GM21390 (cell line): ENCODE data around the gene ZNF436.

Experiments used
- ATAC-seq: cut with Tn5 transposase; IDR thresholded peaks from one replicate; pipeline ENCODE4 v1.9.1; 2021; ENCODE audit not compliant: unreplicated experiment

Gene ZNF436

GRCh38 chr1:23367791-23368561 is 1.7 kb downstream of the ZNF436 start:
- peak; percentile 87 for ATAC-seq

- ATAC-seq = no peak
Measured at GRCh38 chr1:23367451-23367790, 2.2 kb downstream of the ZNF436 start.

DNA sequence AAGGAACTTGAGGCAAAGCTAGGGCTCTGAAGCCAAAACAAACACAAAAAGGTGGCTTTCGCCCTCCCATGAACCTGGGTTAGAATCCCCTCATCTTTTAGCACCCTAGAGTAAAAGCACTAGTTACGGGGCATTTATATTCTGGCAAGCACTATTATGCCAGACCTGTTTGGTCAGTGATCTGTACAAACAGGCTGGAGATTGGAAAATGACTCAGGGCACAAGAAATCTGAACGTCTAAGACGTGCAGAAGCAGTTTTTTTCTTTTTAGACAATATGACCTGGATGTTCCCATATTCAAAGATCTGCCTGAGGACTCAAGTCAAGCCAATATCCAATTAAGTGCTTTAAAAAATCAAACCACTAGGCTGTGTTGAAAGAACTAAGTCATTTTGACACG is 3.0 kb downstream of the ZNF436 start:
- ATAC-seq = no peak

DNA sequence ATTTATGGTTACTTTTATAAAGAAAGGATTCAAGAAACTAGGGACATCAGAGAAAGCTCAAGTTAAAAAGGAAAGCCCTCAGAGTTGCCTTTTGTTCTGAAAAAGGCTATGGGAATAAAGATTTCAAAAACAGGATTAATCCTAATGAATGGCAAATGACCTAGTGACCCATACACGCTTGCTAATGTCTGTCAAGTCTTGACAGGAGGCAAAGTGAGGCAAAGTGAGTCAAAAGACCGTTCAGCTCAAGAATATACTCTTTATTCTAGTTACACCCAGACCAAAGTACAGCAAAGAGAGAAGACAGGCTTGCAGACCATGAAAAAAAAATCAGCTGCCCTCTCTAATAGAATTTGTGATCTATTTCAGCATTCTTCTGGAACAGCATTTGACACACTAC is 3.5 kb downstream of the ZNF436 start:
- ATAC-seq = no peak

GRCh38 chr1:23362218-23362713 is 7.4 kb downstream of the ZNF436 start:
- ATAC-seq = no peak

- ATAC-seq = no peak
Measured at GRCh38 chr1:23358310-23358875, 11.2 kb downstream of the ZNF436 start.

DNA sequence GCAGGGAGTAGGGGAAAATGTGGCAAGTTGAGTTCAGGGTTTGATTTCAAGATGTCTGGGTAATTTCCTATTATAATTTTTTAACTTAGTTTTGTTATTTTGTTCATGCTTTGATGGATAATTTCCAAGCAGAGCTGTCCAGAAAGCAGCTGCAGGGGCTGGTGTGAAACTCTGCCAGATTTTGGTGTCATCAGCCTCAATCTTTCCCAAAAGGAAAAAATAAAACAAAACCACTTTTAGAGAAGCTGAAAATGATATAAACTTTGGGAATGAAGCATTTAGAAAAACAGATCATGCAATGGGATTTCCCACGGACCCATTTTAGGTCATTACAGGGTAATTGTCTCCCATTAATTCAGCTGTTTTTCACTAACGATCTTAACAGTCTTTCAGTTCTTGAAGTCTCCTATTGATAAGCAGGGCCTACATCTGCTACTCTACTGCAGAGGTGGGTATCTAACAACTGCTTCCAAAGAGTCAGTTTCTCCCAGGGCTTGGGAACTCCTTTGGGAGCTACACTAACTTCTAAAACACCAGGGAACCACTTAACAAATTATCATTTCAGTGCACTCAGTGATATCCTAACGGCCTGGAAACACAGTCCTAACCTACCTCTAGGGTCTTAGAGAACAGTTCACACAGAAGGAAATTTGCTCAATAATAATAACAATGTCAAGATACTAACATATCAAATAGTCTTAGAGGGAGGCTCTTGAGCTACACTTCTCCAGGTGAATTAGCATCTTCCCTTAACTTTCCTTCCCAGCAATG is 12.3 kb downstream of the ZNF436 start:
- ATAC-seq = no peak

GRCh38 chr1:23356471-23357137 is 13.0 kb downstream of the ZNF436 start:
- ATAC-seq = no peak

GRCh38 chr1:23354245-23354644 is 15.4 kb downstream of the ZNF436 start:
- no peak for ATAC-seq

DNA sequence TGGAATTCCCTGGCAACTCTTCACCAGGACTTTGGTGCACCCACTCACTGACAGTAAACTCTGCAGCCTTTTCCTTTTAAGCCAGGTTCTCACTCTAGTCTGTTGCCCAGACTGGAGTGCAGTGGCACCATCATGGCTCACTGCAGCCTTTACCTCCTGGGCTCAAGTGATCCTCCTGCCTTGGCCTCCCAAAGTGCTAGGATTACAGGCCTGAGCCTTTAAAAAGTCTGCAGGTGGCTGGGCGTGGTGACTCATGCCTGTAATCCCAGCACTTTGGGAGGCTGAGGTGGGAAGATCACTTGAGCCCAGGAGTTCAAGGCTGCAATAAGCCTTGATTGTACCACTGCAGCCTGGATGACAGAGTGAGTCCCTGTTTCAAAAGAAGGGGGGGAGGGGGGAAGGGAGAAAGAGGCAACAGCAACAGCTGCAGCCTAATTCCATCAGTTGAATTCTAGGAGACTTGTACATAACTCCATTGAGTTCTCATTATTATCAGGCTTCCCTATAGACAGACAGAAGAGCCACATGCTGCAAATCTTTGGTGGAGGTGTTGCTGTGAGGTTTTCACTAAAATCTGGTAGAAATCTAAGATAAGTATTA is 17.4 kb downstream of the ZNF436 start:
- ATAC-seq = no peak

DNA sequence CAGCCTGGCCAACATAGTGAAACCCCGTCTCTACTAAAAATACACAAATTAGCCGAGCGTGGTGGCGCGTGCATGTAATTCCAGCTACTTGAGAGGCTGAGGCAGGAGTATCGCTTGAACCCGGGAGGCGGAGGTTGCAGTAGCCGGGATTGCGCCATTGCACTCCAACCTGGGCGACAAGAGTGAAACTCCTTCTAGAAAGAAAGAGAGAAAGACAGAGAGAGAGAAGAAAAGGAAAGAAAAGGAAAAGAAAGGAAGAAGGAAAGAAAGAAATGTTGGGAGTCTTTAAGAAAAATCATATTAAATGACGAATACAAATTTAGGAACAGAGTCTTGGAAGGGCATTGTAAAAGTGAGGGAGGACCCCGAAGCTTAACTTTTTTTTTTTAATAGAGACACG is 23.7 kb downstream of the ZNF436 start:
- no peak for ATAC-seq

DNA sequence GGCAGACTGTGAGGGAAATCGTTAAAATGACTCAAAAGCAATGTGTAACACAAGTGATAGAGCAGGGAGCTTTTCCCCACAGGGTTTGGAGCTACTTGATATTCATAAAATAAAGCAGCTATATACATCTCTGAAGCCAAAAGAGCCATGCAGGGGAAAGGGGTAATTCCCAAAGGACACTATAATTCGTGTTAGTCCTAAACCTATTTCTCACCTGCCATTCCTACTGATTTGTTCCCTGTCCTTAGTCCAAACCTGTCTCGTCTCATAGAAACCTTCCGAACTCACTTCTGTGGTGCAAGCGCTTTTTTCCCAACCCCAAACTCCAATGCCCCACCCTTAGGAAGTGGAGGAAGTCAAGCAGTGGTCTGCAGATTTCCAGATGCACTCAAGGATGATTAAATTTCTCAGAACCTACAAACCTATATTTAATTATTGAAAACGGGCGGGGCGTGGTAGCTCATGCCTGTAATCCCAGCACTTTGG is 24.6 kb downstream of the ZNF436 start:
- no peak for ATAC-seq

GRCh38 chr1:23344111-23344986 is 25.3 kb downstream of the ZNF436 start, which contains the start of gene HNRNPR:
Gene HNRNPR, minus strand, starts transcription at chr1:23344284. Its CDS starts 3,276 bp downstream, at chr1:23341008.
- peak; percentile 93 for ATAC-seq

- ATAC-seq = peak; percentile 8
Measured at GRCh38 chr1:23343221-23344110, 26.2 kb downstream of the ZNF436 start.

DNA sequence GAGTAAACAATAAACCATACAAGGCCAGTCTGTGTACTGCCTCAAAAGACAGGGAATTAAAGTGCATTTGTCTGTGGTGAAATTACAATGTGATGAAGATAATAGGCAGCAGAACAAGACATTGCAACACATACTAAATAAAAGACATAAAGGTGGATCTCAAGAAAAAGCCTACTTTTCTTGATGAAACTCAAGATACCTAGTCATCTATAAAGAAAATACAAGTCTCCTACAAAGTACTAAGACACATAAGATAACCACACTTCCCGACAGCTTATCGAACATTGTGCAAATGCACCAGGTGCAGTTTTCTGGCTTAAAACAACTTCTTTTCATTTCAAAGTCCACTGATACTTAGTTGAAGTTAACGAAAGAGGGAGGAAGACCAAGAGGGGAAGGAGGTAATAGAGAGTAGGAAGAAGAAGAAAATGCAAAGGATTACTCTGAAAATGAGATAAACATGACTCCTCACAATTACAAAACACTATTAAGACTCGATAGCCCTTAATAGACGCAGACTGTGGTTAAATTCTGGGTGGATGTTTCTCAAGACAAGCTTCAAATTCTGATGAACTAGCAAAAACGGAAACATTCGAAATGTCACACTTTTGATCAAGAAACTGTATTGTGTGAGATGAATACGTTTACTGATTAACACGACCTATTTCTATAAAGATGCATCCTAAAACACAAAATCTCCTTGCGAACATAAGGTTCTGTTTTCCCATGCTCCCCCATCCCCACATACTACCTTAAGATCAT is 27.5 kb downstream of the ZNF436 start:
- ATAC-seq = no peak

GRCh38 chr1:23339632-23340031 is 30.0 kb downstream of the ZNF436 start:
- ATAC-seq = no peak

- ATAC-seq = no peak
Measured at GRCh38 chr1:23337869-23338268, 31.8 kb downstream of the ZNF436 start.

- ATAC-seq = no peak
Measured at GRCh38 chr1:23331713-23332112, 37.9 kb downstream of the ZNF436 start.
